H9 (cell line): Measurements from ENCODE around the gene GRIK3. TPM values are rescaled to one million over a fixed set of nuclear protein-coding genes. Genes with fewer than 3 reads are reported as not detected.

Experiments used
- DNase-seq: peaks from one replicate; pipeline ENCODE4 v3.0.0-alpha.2; 2017
- H2AFZ ChIP-seq: one replicate; pipeline ENCODE4 v1.6.1; 2013; ENCODE audit warnings: mild to moderate bottlenecking, low read length, control low read depth, moderate library complexity
- H2AK5ac ChIP-seq: 2 replicates; pipeline ENCODE4 v1.6.1; 2013; ENCODE audit warnings: low read length, control low read depth, mixed read lengths; ENCODE audit not compliant: insufficient read length
- H2BK120ac ChIP-seq: one replicate; pipeline ENCODE4 v1.6.1; 2013; ENCODE audit warnings: low read depth, mild to moderate bottlenecking, low read length, control low read depth, inconsistent platforms; ENCODE audit not compliant: poor library complexity, severe bottlenecking
- H2BK12ac ChIP-seq: 2 replicates; pipeline ENCODE4 v1.6.1; 2013; ENCODE audit warnings: low read length, control low read depth, mixed read lengths, low read depth; ENCODE audit not compliant: insufficient read length
- H2BK15ac ChIP-seq: 2 replicates; pipeline ENCODE4 v1.6.1; 2013; ENCODE audit warnings: low read depth, low read length, control low read depth
- H2BK20ac ChIP-seq: one replicate; pipeline ENCODE4 v1.6.1; 2013; ENCODE audit warnings: low read depth, mild to moderate bottlenecking, low read length, control low read depth, inconsistent platforms; ENCODE audit not compliant: poor library complexity, severe bottlenecking
- H2BK5ac ChIP-seq: 2 replicates; pipeline ENCODE4 v1.6.1; 2013; ENCODE audit warnings: low read length, control low read depth, mixed read lengths; ENCODE audit not compliant: insufficient read length
- H3K14ac ChIP-seq: 2 replicates; pipeline ENCODE4 v1.6.1; 2013; ENCODE audit warnings: low read length, control low read depth; ENCODE audit not compliant: insufficient read depth
- H3K18ac ChIP-seq: 2 replicates; pipeline ENCODE4 v1.6.1; 2013; ENCODE audit warnings: low read depth, mild to moderate bottlenecking, mixed read lengths, low read length, control low read depth; ENCODE audit not compliant: insufficient read length
- H3K23ac ChIP-seq: 2 replicates; pipeline ENCODE4 v1.6.1; 2013; ENCODE audit warnings: low read length, control low read depth, mixed read lengths, low read depth; ENCODE audit not compliant: insufficient read length
- H3K23me2 ChIP-seq: 2 replicates; pipeline ENCODE4 v1.6.1; 2013; ENCODE audit warnings: low read depth, mild to moderate bottlenecking, mixed read lengths, low read length, control low read depth; ENCODE audit not compliant: insufficient read length, poor library complexity, severe bottlenecking
- H3K27ac ChIP-seq: 2 replicates; pipeline ENCODE4 v1.5.1; 2013; ENCODE audit warnings: low read length, control low read depth, mixed read lengths, low read depth; ENCODE audit not compliant: insufficient read length
- H3K27me3 ChIP-seq: 2 replicates; pipeline ENCODE4 v1.6.1; 2013; ENCODE audit warnings: low read length, control low read depth, inconsistent platforms; ENCODE audit not compliant: insufficient read depth
- H3K4ac ChIP-seq: 2 replicates; pipeline ENCODE4 v1.6.1; 2013; ENCODE audit warnings: low read depth, mild to moderate bottlenecking, control low read depth, inconsistent platforms, low read length, moderate library complexity
- H3K4me1 ChIP-seq: 2 replicates; pipeline ENCODE4 v1.6.1; 2013; ENCODE audit warnings: low read length, control low read depth, inconsistent platforms; ENCODE audit not compliant: insufficient read depth
- H3K4me2 ChIP-seq: 2 replicates; pipeline ENCODE4 v1.6.1; 2013; ENCODE audit warnings: low read length, control low read depth, mixed read lengths; ENCODE audit not compliant: insufficient read length, insufficient read depth
- H3K56ac ChIP-seq: 2 replicates; pipeline ENCODE4 v1.6.1; 2013; ENCODE audit warnings: low read depth, mild to moderate bottlenecking, mixed read lengths, low read length, control low read depth; ENCODE audit not compliant: insufficient read length
- H3K79me1 ChIP-seq: 2 replicates; pipeline ENCODE4 v1.6.1; 2013; ENCODE audit warnings: low read depth, mild to moderate bottlenecking, moderate library complexity, low read length, control low read depth, inconsistent platforms; ENCODE audit not compliant: insufficient read depth, poor library complexity, severe bottlenecking
- H3K79me2 ChIP-seq: 2 replicates; pipeline ENCODE4 v1.6.1; 2013; ENCODE audit warnings: low read length, control low read depth, inconsistent platforms; ENCODE audit not compliant: insufficient read depth
- H3K9ac ChIP-seq: 2 replicates; pipeline ENCODE4 v1.6.1; 2013; ENCODE audit warnings: low read length, control low read depth, mixed read lengths; ENCODE audit not compliant: insufficient read length; ENCODE audit errors: extremely low read depth
- H3K9me3 ChIP-seq: one replicate; pipeline ENCODE4 v1.6.1; 2013; ENCODE audit warnings: low read depth, low read length, inconsistent platforms; ENCODE audit not compliant: control insufficient read depth
- H3T11ph ChIP-seq: one replicate; pipeline ENCODE4 v1.6.1; 2013; ENCODE audit warnings: mild to moderate bottlenecking, low read length, control low read depth, inconsistent platforms
- H4K20me1 ChIP-seq: one replicate; pipeline ENCODE4 v1.6.1; 2013; ENCODE audit not compliant: control insufficient read depth, insufficient read length, insufficient read depth
- H4K5ac ChIP-seq: 2 replicates; pipeline ENCODE4 v1.6.1; 2013; ENCODE audit warnings: low read depth, mild to moderate bottlenecking, mixed read lengths, low read length, control low read depth; ENCODE audit not compliant: insufficient read length
- H4K8ac ChIP-seq: replicated peaks from 2 replicates; pipeline ENCODE4 v1.6.1; 2013; ENCODE audit warnings: low read length, control low read depth, mixed read lengths, low read depth; ENCODE audit not compliant: insufficient read length
- H4K91ac ChIP-seq: 2 replicates; pipeline ENCODE4 v1.6.1; 2013; ENCODE audit warnings: low read depth, mild to moderate bottlenecking, moderate library complexity, mixed read lengths, low read length, control low read depth; ENCODE audit not compliant: insufficient read length
- H3K27ac Mint-ChIP-seq, 3 experiments: 2 replicates in 2 of 3; 3 replicates in 1 of 3; pipeline ENCODE4 v1.8.0; 2020 to 2021; ENCODE audit warnings: mixed read lengths in 3 of 3, mild to moderate bottlenecking in 1 of 3, moderate library complexity in 1 of 3
- H3K27me3 Mint-ChIP-seq: 2 replicates; pipeline ENCODE4 v1.8.0; 2021; ENCODE audit warnings: low read depth, mild to moderate bottlenecking, moderate library complexity, mixed read lengths
- H3K36me3 Mint-ChIP-seq, 3 experiments: 2 replicates in 2 of 3; 3 replicates in 1 of 3; pipeline ENCODE4 v1.8.0; 2020 to 2021; ENCODE audit warnings: low read depth in 3 of 3, mixed read lengths in 3 of 3; ENCODE audit not compliant: insufficient read depth in 1 of 3
- H3K4me1 Mint-ChIP-seq, 2 experiments: 2 replicates each; pipeline ENCODE4 v1.8.0; 2020; ENCODE audit warnings: mixed read lengths in 2 of 2
- H3K4me3 Mint-ChIP-seq, 2 experiments: 2 replicates in 1 of 2; 3 replicates in 1 of 2; pipeline ENCODE4 v1.8.0; 2020 to 2021; ENCODE audit warnings: mild to moderate bottlenecking in 2 of 2, mixed read lengths in 2 of 2, moderate library complexity in 1 of 2
- H3K9me3 Mint-ChIP-seq, 2 experiments: 2 replicates in 1 of 2; 3 replicates in 1 of 2; pipeline ENCODE4 v1.8.0; 2020; ENCODE audit warnings: mild to moderate bottlenecking in 2 of 2, mixed read lengths in 2 of 2, moderate library complexity in 1 of 2
- WGBS: extraction: QIAGEN DNeasy Blood & Tissue Kit; methylation state at CpG from one replicate; pipeline ENCODE4 v1.1.7; 2013; ENCODE audit warnings: missing lambda C conversion rate, low lambda C conversion rate, mixed read lengths; ENCODE audit not compliant: insufficient read length; ENCODE audit errors: extremely low coverage; 5-methylcytosine and 5-hydroxymethylcytosine counted together
- total RNA-seq: library from RNA; stranded (reverse); gene quantifications from 2 replicates; pipeline ENCODE4 v1.2.1, GENCODE V29; 2021
- TF ChIP-seq, protein P1 (sequence below): fragments of 200-600 bp; sonication (generic); conservative IDR thresholded peaks from 3 replicates; pipeline ENCODE4 v1.8.0; 2021; ENCODE audit warnings: antibody characterized with exemption, mild to moderate bottlenecking

GRIK3 gene
- total RNA-seq, 1 experiment from 2014 or later: 1.7 TPM

DNA sequence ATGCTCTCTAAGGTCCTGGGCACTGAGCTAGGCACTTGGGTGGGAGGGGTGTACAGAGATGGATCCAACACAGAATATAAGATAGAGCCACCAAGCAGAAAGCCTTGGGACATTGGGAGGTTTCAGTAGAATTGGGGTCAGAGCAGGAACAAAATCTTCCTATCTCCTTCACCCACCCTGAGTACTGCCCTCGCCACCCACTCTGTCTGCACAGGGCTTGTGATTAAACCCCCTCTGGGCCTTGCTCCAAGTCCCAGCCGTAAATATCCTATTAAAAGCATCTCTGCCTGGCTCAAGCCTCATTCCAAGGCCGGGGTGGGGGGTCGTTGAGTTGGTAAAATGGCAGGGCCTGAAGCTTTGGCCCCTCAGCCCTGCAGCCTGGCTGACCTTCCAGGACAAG lies 166.7 kb downstream of the GRIK3 start:
- peaks cover 8 to 16% of the 10 kb centered on the region in 2 experiments for H3K4me1 Mint-ChIP-seq
- Histone ChIP-seq H3K18ac (no peak overlapping the region), H3K23me2 (no peaks in the 10 kb centered on the region), H3K27ac (no peak overlapping the region), H2BK5ac (no peak overlapping the region), H2BK15ac (no peak overlapping the region), H4K20me1 (peaks cover 2% of the 10 kb centered on the region), H3K27me3 (no peaks in the 10 kb centered on the region), H2BK12ac (no peak overlapping the region), H3K79me2 (no peaks in the 10 kb centered on the region), H3K4me2 (no peak overlapping the region), H4K5ac (no peak overlapping the region), H3T11ph (no peak overlapping the region), H3K4ac (no peak overlapping the region), H3K23ac (no peak overlapping the region), H2AFZ (no peak overlapping the region), H2BK120ac (no peak overlapping the region), H3K14ac (no peak overlapping the region), H2AK5ac (no peak overlapping the region), H2BK20ac (no peak overlapping the region), H3K9ac (no peak overlapping the region), H4K8ac (no peak overlapping the region), H3K79me1 (no peaks in the 10 kb centered on the region), H3K56ac (no peak overlapping the region), H3K4me1 (no peaks in the 10 kb centered on the region), H4K91ac (no peak overlapping the region), H3K9me3 (no peaks in the 10 kb centered on the region)
- TF ChIP-seq, protein P1, sequence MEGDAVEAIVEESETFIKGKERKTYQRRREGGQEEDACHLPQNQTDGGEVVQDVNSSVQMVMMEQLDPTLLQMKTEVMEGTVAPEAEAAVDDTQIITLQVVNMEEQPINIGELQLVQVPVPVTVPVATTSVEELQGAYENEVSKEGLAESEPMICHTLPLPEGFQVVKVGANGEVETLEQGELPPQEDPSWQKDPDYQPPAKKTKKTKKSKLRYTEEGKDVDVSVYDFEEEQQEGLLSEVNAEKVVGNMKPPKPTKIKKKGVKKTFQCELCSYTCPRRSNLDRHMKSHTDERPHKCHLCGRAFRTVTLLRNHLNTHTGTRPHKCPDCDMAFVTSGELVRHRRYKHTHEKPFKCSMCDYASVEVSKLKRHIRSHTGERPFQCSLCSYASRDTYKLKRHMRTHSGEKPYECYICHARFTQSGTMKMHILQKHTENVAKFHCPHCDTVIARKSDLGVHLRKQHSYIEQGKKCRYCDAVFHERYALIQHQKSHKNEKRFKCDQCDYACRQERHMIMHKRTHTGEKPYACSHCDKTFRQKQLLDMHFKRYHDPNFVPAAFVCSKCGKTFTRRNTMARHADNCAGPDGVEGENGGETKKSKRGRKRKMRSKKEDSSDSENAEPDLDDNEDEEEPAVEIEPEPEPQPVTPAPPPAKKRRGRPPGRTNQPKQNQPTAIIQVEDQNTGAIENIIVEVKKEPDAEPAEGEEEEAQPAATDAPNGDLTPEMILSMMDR: no peak
- H3K9me3 Mint-ChIP-seq: no peaks in the 10 kb centered on the region
- no peaks in the 10 kb centered on the region for H3K27me3 Mint-ChIP-seq
- no peak overlapping the region for H3K27ac Mint-ChIP-seq
- H3K4me3 Mint-ChIP-seq: no peak overlapping the region
- no peaks in the 10 kb centered on the region for H3K36me3 Mint-ChIP-seq
- WGBS: no CpG with 5 or more reads among the region's 4 CpGs
- DNase-seq: no peak
